Islet of Langerhans (tissue), 1 donor: ENCODE results near the gene SLC39A11.
"Not testable (repeated sequence)": the region's sequence is repeated elsewhere in the genome, so short reads cannot be mapped to it uniquely, and the experiment has no call there.

Experiments
- FAIRE-seq: peaks from one replicate; lab custom pipeline; 2011; peaks lifted over from hg19 to GRCh38; lab: Jason Lieb, UNC

Gene SLC39A11

DNA sequence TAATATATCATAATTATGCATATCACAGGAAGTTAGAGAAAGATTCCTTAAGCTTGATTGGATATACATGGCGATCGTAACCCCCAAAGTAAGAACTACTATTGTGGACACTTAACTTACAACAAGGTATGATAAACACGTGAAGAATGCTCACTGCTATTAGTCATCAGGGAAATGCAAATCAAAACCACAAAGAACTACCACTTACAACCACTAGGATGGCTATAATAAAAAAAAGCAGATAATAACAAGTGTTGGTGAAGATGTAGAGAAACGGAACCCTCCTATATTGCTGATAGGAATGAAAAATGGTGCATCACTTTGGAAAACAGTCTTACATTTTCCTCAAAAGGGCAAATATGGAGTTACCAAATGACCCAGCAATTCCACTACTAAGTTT is 265.9 kb downstream of the SLC39A11 start:
- FAIRE-seq = no peak

DNA sequence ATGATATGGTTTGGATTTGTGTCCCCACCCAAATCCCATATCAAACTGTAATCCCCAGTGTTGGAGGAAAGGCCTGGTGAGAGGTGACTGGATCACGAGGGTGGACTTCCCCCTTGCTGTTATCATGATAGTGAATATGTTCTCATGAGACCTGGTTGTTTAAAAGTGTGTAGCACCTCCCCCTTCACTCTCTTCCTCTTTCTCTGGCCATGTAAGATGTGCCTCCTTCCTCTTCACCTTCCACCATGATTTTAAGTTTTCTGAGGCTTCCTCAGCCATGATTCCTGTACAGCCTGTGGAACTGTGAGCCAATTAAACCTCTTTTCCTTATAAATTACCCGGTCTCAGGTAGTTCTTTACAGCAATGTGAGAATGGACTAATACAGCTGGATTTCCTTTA is 266.4 kb downstream of the SLC39A11 start:
- not testable (repeated sequence) for FAIRE-seq

DNA sequence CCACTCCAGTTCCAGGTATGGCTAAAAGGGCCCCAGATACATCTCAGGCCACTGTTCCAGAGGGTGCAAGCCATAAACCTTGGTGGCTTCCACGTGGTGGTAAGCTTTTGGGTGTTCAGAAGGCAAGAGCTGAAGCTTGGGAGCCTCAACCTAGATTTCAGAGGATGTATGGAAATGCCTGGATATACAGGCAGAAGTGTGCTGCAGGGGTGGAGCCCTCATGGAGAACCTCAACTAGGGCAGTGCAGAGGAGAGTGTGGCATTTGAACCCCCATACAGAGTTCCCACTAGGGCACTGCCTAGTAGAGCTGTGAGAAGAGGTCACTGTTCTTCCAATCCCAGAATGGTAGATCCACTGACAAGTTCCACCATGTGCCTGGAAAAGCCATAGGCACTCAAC is 267.3 kb downstream of the SLC39A11 start:
- no peak for FAIRE-seq

DNA sequence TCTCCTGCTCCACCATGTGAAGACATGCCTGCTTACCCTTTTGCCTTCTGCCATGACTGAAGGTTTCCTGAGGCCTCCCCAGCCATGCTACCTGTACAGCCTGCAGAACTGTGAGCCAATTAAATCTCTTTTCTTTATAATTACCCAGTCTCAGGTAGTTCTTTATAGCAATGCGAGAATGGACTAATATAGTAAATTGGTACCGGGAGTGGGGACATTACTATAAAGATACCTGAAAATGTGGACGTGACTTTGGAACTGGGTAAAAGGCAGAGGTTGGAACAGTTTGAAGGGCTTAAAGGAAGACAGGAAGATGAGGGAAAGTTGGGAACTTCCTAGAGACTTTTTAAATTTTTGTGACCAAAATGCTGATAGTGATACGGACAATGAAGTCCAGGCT is 268.2 kb downstream of the SLC39A11 start:
- not testable (repeated sequence) for FAIRE-seq

DNA sequence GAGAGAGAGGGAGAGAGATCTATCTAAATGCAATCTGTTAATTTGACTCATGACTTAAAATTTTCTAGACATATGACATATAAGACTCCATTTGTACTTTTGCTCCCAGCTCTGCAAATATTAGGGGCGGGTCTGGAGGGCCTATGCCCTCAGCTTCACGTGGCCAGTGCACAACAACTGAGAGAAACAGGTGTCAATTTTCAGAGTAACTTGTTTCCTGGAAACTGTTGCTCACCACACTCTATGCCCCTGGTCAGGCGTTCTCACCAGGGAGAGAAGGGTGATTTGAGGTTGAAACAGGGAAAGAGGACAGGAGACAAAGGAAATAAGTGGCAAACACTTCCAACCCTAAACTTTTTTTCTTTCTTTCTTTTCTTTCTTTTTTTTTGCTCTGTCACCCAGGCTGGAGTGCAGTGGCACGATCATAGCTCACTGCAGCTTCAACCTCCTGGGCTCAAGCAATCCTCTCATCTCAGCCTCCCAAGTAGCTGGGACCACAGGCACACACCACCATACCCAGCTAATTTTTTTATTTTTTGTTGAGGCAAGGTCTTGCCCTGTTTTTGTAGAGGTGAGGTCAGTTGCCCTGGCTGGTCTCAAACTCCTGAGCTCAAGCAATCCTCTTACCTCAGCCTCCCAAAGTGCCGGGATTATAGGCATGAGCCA is 270.0 kb downstream of the SLC39A11 start:
- no peak for FAIRE-seq

DNA sequence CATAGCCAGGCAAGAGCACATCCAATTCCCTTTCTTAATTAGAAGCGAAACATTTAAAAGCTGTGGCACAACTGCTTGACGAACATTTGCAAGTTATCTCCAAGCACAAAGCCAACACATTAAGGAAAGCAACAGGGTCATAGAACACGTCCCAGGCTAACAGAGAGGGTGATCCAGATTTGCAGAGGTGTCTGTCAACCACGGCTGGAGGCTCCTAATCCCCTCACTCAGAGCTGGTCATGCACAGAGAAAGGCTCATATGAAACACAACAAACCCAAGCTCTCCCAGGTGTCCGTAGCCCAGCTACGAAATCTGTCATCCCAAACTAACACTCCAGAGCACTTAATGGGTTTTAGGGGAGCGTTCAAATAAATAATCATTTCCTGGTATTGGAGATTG is 276.1 kb downstream of the SLC39A11 start:
- FAIRE-seq = no peak

DNA sequence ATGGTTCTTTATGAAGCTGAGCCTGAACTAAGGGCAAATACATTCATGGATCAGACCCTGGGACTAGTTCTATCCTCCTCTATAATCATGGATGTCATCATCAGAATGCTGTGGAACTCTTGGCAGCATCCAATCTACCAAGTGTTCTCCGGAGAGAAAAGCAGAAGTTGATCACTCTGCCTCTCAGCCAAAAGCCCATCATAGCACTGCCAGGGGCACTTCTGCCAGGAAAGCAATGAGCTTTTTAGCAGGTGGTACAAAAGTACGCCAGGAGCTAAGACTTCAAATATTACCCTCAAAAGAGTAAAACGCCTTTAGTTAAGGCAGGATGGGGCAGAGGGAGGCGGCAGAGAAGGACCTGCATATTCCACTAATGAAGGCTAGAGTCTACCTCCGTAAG is 279.0 kb downstream of the SLC39A11 start:
- no peak for FAIRE-seq

DNA sequence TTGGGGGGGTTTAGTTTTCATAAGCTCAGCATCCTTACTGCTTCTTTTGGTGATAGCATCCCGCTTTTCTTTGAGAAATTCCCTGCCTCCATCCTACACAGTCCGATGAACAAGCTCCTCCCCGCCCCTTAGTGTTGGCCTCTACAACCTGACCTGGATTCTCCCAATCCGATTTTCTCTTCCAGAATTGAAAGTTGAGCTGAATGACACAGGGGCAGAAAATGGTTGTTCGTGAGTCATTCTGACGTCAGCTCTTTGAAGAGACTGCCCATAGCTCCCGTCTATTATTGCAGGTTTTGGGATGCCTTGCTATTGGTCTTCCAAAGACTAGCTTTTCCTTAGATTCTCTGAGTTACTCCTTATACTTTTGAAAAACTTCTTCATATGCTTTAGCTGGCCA is 279.7 kb downstream of the SLC39A11 start:
- no peak for FAIRE-seq

DNA sequence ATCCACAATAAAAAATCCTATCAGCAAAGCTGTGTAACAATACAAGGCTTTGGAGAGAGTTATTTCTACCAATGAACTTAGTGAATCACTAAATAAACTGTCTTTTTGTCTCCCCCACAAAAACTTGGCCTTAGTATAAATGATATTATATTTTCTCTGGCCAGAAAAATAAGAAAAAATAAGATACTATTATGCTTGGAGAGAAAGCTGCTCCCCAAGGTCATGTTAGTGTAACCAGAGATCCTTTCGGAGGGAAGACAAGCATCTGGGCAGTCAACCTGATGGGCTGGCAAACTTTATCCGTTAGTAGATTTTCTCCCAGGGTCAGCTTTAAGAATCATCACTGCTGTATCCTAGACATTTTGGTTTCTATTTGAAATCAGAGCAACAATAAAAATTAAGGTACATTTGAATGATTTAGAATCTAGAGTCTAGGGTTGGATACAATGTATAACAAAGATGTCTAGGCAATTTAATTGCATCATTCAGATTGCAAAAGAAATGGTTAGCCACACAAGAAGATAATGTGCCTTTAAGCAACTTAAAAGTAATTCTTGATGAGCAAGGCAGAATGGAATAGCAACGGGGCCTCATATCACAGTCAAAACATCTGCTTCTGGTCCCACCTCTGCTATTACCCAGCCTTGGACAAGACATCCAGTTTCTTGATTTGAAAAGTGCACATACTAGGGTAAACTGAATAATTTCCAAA is 280.4 kb downstream of the SLC39A11 start:
- no peak for FAIRE-seq

DNA sequence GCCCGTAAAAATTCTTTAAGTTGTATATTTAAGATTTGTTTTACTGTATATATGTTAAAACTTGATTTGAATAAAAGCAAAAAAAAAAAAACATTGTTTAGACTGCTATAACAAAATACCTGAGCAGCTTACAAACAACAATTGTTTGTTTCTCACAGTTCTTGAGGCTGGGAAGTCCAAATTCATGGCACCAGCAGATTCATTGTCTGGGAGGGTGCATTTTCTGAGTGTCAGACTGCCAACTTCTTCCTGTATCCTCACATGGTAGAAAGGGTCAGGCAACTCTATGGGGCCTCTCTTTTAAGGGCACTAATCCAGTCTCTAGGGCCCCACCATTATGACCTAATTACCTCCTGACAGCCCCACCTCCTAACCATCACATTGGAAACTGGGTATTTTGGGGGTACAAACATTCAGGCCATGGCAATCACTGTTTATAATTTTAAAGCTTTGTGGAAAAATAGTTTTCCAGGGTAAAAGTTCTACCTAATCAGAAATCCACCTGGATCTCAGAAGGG is 281.4 kb downstream of the SLC39A11 start:
- FAIRE-seq = no peak

DNA sequence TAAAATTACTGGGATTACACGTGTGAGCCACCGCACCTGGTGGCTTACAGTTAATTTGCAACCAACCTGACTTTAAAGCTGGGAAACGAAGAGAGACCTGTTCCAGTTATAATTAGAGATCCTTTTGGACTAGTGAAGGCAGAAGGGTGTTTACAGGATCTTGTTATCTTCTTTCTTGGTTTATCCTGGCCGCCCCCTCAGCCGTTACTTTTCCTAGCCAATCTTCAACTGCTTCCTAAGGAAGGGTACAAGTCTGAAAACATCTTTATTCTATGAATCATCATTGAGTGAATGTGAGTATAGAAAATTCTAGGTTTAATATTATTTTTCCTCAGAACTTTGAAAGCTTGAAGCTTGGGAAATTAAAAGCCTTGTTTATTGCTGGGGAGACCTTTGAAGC is 286.5 kb downstream of the SLC39A11 start:
- no peak for FAIRE-seq

DNA sequence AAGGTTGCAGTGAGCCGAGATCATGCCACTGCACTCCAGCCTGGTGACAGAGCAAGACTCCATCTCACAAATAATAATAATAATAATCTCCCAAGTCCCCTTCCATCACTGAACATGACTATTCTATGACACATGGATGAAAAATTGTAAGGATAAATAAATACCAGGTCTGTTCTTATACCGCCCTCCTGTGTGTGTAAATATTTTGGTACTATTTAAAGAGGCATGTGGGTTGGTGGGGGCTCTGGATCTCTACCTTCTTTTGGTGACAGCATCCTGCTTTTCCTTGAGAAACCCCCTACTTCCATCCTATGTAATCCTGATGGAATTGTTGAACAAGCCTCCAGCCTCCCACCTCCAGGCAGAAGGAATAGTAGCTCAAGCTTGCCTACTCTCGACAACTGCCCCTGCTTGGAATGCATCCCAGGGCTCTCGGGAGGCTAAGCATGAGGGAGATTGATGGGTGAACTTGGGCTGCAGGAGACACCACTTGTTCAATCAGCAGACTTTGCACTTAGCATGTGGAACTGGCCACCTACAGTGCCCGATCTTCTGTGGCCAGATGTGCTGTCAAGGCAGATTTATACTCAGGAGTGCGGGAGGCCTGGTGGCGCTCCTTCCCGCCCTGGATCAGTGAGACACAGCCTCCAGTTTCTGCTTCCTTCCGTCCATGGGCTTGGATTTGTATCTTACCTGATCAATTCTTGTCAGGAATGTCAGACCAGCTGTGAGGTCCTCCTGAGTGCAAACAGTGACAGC is 287.4 kb downstream of the SLC39A11 start:
- FAIRE-seq = no peak

DNA sequence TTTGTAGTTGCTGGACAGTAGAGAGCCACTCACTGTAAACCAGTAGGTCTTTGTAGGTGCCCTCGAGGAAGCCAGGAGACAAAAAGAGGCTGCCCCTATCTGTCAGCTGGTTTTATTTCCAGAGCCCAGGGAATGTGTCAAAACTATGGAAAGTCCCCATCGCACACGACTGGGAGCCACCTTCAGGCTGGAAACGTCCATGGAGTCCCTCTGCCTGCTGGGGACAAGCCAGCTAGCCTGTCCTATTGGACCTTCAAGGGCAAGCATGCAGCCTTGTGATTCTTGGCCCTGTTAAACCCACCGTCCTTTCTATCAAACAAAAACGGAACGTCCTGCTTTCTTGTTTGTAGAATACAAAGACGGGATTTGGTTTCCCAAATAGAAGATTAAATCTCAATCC is 289.8 kb downstream of the SLC39A11 start:
- no peak for FAIRE-seq

DNA sequence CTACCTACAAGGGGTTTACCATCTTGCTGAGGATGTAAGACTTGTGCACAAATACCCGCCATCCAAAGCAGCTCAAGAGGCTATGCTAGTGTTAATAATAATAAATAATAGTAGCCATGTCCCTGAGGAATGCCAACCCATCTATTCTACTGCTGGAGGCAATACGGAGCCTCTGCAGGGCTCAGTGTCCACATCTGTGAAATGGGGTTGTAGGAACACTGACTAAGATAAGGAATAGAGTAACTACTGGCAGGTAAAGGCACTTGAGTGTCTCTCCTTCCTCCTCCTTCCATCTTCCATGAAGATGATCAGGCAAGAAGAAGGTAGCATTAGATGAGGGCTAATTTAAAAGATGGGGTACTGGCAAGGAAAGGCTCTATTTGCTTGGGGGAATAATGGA is 295.3 kb downstream of the SLC39A11 start:
- no peak for FAIRE-seq

DNA sequence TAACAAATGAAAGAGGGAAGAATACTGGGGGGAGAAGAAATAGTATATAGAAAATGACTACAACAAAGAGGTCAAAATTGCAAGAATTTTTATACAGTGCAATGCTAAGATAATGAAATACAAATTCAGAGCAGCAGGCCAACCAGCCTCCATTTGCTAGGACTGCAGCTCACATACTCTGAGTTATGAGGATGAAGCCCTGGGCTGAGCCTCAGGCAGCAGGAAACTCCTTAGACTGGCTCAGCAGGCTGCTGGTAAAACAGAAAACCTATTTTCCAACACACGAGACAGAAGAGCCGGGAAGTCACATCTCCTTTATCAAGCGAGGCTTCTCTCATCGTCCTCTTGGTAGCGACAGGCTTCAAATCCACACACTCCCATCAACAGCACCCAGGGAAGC is 296.5 kb downstream of the SLC39A11 start:
- no peak for FAIRE-seq

DNA sequence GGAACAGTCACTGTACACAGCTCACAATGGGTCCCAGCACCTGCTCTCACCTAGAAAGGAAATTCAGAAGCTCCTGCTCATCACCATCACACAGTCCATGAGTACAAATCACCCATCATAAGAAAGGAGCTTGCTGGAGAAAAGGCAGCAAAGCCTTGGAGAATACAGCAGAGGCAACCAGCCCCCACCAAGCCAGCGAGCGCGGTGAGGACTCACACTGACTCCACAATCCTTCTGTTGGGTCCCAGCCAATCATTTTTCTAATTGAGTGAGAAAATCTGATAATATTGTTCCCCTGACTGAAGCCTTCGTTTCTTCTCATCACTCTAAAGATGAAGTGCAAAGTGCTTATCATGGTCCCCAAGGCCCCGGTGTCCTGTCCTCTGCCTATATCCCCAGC is 298.3 kb downstream of the SLC39A11 start:
- no peak for FAIRE-seq

DNA sequence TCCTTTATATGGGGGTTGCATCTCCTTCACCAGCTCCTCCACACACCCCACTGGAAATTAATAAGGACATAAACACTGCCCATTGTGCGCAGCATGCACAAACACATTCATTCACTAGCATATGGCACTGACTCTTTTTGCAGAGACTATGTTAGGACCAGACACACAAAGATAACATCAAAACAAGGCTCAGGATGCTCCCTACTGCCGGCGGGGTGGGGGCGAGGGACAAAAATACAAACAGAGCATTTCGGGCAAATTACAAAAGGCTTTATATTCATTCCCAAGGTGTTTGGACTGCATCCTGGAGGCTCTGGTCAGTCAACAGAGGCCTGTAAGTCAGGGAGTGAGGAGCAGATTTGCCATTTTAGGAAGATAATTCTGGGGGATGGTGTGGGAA is 299.7 kb downstream of the SLC39A11 start:
- FAIRE-seq = no peak

DNA sequence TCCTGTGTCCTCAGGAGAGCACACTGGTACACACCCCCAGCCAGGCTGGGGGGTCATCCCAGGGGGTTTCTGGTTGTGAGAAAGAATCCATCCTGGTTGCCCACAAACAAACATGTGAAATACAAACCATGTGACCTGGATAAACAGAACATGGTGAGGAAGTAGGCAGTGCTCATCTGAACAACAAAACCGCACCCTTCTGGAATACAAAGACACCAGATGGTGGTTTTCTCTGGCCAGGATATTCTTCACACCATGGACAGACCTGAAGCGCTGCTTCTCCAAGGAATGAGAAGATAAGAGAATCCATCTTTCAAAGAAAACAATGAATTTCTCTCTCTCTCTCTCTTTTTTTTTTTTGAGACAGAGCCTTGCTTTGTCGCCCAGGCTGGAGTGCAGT is 302.3 kb downstream of the SLC39A11 start:
- FAIRE-seq = no peak

DNA sequence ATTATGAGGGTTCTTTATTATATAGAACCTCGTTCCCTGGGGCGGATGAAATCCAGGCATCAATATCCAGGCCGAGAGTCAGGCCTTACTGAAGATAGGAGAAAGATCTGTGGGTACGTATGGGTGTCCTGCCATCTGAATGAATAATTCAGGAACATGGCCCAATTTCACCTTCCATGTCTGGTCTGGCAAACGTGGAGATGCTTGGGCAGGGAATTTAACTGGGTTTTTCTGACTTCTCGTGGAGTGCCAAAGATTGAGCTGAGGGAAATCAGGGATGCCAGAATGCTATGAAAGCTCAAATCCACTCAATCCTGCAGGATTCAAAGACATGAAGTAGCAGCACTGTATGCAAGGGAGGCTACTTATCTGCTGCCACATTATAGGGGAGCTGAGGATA is 302.8 kb downstream of the SLC39A11 start:
- FAIRE-seq = no peak

DNA sequence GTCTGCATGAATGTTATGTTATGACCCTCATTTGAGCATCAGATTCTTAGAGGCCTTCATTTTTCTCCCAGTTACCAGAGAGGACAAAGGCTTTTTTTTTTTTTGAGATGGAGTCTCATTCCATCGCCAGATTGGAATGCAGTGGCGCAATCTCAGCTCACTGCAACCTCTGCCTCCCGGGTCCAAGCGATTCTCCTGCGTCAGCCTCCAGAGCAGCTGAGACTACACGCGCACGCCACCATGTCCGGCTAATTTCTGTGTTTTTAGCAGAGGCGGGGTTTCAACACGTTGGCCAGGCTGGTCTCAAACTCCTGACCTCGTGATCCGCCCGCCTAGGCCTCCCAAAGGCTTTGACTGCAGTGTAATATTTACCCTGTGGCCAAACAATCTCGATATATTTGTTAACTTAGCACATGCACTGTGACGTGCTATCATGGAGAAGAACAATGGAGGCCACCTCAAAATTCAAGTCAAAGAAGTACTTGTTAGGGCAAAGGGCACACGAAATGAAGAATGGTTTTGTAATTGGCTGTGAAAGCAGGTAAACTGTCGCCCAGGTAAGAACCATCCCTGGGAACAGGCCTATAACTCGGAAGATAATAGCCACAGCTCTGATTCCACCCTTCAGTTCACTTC is 303.4 kb downstream of the SLC39A11 start:
- FAIRE-seq = no peak

DNA sequence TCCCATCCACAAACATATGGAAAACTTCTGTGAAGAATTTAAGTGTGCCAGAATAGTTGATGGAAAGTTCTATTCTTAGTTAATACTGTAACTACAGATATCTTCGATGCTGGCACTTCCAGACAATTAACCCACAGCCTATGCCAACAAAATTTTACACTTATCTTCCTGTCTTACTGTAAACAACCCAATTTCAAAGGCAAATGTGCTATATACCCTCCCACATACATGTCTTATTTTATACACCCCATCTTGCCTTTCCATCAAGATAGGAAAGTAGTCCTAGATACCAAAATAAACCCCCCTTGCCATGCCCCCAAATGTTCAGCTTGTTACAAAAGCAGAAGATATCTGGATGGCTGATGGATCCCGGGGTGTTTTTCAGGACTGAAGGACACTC is 306.3 kb downstream of the SLC39A11 start:
- no peak for FAIRE-seq

DNA sequence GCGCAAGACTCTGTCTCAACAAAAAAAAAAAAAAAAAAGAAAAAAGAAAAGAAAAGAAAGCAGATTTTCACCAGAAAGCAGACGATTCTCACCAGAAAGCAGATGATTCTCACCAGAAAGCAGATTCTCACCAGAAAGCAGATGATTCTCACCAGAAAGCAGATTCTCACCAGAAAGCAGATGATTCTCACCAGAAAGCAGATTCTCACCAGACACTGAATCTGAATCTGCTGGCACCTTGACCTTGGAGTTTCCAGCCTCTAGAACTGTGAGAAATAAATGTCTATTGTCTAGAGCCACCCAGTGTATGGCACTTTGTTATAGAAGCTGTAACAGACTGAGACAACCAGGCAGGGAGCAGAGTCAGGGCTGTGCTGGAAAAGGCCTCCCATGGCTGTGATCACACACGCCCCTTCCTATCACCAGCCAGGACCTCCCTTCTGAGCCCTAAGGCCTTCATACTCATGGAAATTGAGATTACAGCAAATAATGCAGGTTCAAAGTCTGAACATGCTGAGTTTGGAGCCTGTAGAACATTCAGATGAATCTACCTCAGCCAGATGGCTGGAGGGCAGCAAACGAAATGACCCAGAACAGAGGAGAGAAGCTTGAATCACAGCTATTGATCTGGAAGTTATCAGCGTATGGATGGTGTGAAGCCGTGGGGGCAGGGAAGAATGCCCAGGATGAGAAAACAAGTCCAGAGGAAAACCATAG is 309.3 kb downstream of the SLC39A11 start:
- FAIRE-seq = no peak
